Measurements from ENCODE around the gene ECM2.

GRCh38 chr9:92529124-92529523 is 6.7 kb downstream of the ECM2 start:
- TF ChIP-seq CTCF (IDR thresholded peaks at IDR 0.05; ENCODE audit: low read depth, low read length, poor library complexity, severe bottlenecking) (no peak), EZH2phosphoT487 (IDR thresholded peaks at IDR 0.05; ENCODE audit: borderline replicate concordance, low read length) (no peak)
